HCT116 (cell line): ENCODE data around the gene RETREG1. TPM values are rescaled to one million over a fixed set of nuclear protein-coding genes. Genes with fewer than 3 reads are reported as not detected.

Experiments used
- ATAC-seq: fragments of 200-7000 bp; cut with Tn5 transposase; 2 replicates; pipeline ENCODE4 v1.9.1; 2020; ENCODE audit warnings: mild to moderate bottlenecking, moderate library complexity
- BruUV-seq: library from RNA; stranded (reverse); fragments of 400-500 nt; replicated peaks from 2 replicates; lab custom pipeline; 2021; lab: Mats Ljungman, UMichigan
- CTCF ChIA-PET: fragments of 300-600 bp; sonication (Branson Sonifier 250); formaldehyde crosslinking; loops from one replicate; lab custom pipeline; 2021; ENCODE audit warnings: antibody characterized with exemption; lab: Charles Lee
- POLR2A ChIA-PET: fragments of 300-600, 350-600 bp; sonication (Branson Sonifier 250); formaldehyde crosslinking; loops from one replicate; lab custom pipeline; 2021; ENCODE audit warnings: antibody characterized with exemption; lab: Charles Lee
- RAD21 ChIA-PET, 2 experiments: fragments of 300-600 bp; sonication (Branson Sonifier 250); formaldehyde crosslinking; loops; one replicate each; lab custom pipeline; 2023; ENCODE audit warnings: low total read pairs in 2 of 2; ENCODE audit not compliant: uncharacterized antibody in 2 of 2, unreplicated experiment in 2 of 2, low non-redundant PET in 1 of 2; lab: Charles Lee
- DNase-seq: peaks from one replicate; pipeline ENCODE4 v3.0.0-alpha.2; 2010; ENCODE audit warnings: low read depth, low spot score
- H2AFZ ChIP-seq: fragments of 200-600 bp; shearing (Covaris generic), sonication (generic); 2 replicates; pipeline ENCODE4 v1.6.1; 2017; ENCODE audit warnings: low read depth, mixed run types, mixed read lengths, antibody characterized with exemption, low read length; ENCODE audit not compliant: poor library complexity, severe bottlenecking
- H3K27ac ChIP-seq: 2 replicates; pipeline ENCODE4 v1.5.1; 2012; ENCODE audit warnings: low read depth, low read length
- H3K27me3 ChIP-seq: fragments of 200-600 bp; sonication (generic); 2 replicates; pipeline ENCODE4 v1.6.1; 2016; ENCODE audit warnings: mixed run types, low read length, mixed read lengths; ENCODE audit not compliant: insufficient read depth
- H3K36me3 ChIP-seq, 2 experiments: fragments of 200-500 bp in 1 of 2; fragments of 200-600 bp in 1 of 2; sonication (Bioruptor generic) in 1 of 2; sonication (generic) in 1 of 2; 2 replicates each; pipeline versions ENCODE4 v1.5.1 to v1.6.1; 2014 to 2016; ENCODE audit warnings: low read length in 2 of 2, inconsistent platforms in 1 of 2, mixed read lengths in 1 of 2, mixed run types in 1 of 2; ENCODE audit not compliant: insufficient read depth in 2 of 2, control insufficient read depth in 1 of 2
- H3K4me1 ChIP-seq, 2 experiments: fragments of 200-600 bp in 1 of 2; sonication (generic) in 1 of 2; 2 replicates each; pipeline versions ENCODE4 v1.5.1 to v1.6.1; 2012 to 2017; ENCODE audit warnings: low read length in 2 of 2, inconsistent platforms in 1 of 2, mild to moderate bottlenecking in 1 of 2, mixed read lengths in 1 of 2, mixed run types in 1 of 2, moderate library complexity in 1 of 2; ENCODE audit not compliant: insufficient read depth in 2 of 2, control insufficient read depth in 1 of 2
- H3K4me2 ChIP-seq: fragments of 200-600 bp; sonication (generic); 2 replicates; pipeline ENCODE4 v1.6.1; 2017; ENCODE audit warnings: mixed run types, low read length, mixed read lengths
- H3K4me3 ChIP-seq, 2 experiments: fragments of 200-600 bp in 1 of 2; sonication (generic) in 1 of 2; replicated peaks in 1 of 2; 2 replicates each; pipeline ENCODE4 v1.5.1; 2011 to 2016; ENCODE audit warnings: low read length in 2 of 2, control low read depth in 1 of 2, low read depth in 1 of 2, mild to moderate bottlenecking in 1 of 2, mixed read lengths in 1 of 2, mixed run types in 1 of 2
- H3K79me2 ChIP-seq: fragments of 200-600 bp; sonication (generic); 2 replicates; pipeline ENCODE4 v1.6.1; 2017; ENCODE audit warnings: mild to moderate bottlenecking, mixed run types, low read length, moderate library complexity, mixed read lengths; ENCODE audit not compliant: insufficient read depth
- H3K9ac ChIP-seq: fragments of 200-600 bp; sonication (generic); 2 replicates; pipeline ENCODE4 v1.6.1; 2016; ENCODE audit warnings: low read length, mixed read lengths
- H3K9me2 ChIP-seq: fragments of 200-600 bp; sonication (generic), shearing (Covaris generic); 2 replicates; pipeline ENCODE4 v1.6.1; 2017; ENCODE audit warnings: mixed run types, mild to moderate bottlenecking, moderate library complexity; ENCODE audit not compliant: insufficient read depth
- H3K9me3 ChIP-seq, 2 experiments: fragments of 200-500 bp in 1 of 2; fragments of 200-600 bp in 1 of 2; sonication (Bioruptor generic) in 1 of 2; sonication (generic) in 1 of 2; 2 replicates each; pipeline ENCODE4 v1.6.1; 2014 to 2017; ENCODE audit warnings: low read length in 2 of 2, mixed read lengths in 2 of 2, inconsistent platforms in 1 of 2, low read depth in 1 of 2, mild to moderate bottlenecking in 1 of 2, mixed run types in 1 of 2, moderate library complexity in 1 of 2; ENCODE audit not compliant: control insufficient read depth in 1 of 2, insufficient read depth in 1 of 2
- H4K20me1 ChIP-seq: fragments of 200-600 bp; sonication (generic), shearing (Covaris generic); 2 replicates; pipeline ENCODE4 v1.6.1; 2017; ENCODE audit warnings: mixed run types, mild to moderate bottlenecking, moderate library complexity; ENCODE audit not compliant: insufficient read depth
- CEBPB ChIP-seq: IDR thresholded peaks from 2 replicates; pipeline ENCODE4 v1.6.1; 2012; ENCODE audit warnings: low read depth
- CTCF ChIP-seq, 3 experiments: fragments of 200-600 bp in 1 of 3; sonication (generic) in 1 of 3; IDR thresholded peaks in 2 of 3; conservative IDR thresholded peaks in 1 of 3; 2 replicates each; pipeline ENCODE4 v1.5.1; 2012 to 2017; ENCODE audit warnings: low read depth in 2 of 3, low read length in 2 of 3, antibody characterized with exemption in 1 of 3, borderline replicate concordance in 1 of 3, control low read depth in 1 of 3, mild to moderate bottlenecking in 1 of 3, mixed read lengths in 1 of 3, mixed run types in 1 of 3, moderate library complexity in 1 of 3; ENCODE audit not compliant: insufficient read depth in 1 of 3
- EGR1 ChIP-seq: IDR thresholded peaks from 2 replicates; pipeline ENCODE4 v1.6.1; 2012; ENCODE audit warnings: low read depth
- ELF1 ChIP-seq: IDR thresholded peaks from 2 replicates; pipeline ENCODE4 v1.6.1; 2012; ENCODE audit warnings: low read depth, borderline replicate concordance
- EZH2phosphoT487 ChIP-seq: fragments of 200-600 bp; IDR thresholded peaks from 2 replicates; pipeline ENCODE4 v1.6.1; 2018; ENCODE audit warnings: antibody characterized with exemption, borderline replicate concordance
- FOSL1 ChIP-seq: IDR thresholded peaks from 2 replicates; pipeline ENCODE4 v1.6.1; 2012; ENCODE audit warnings: low read depth
- JUND ChIP-seq: IDR thresholded peaks from 2 replicates; pipeline ENCODE4 v1.6.1; 2012
- MAX ChIP-seq: IDR thresholded peaks from 2 replicates; pipeline ENCODE4 v1.6.1; 2012
- POLR2A ChIP-seq: IDR thresholded peaks from 2 replicates; pipeline ENCODE4 v1.7.0; 2011; ENCODE audit warnings: borderline replicate concordance; ENCODE audit not compliant: insufficient read depth, insufficient read length; ENCODE audit errors: extremely low read depth
- POLR2AphosphoS5 ChIP-seq: IDR thresholded peaks from 2 replicates; pipeline ENCODE4 v1.6.1; 2011; ENCODE audit warnings: mild to moderate bottlenecking, low read depth, low read length, moderate library complexity
- RAD21 ChIP-seq: IDR thresholded peaks from 2 replicates; pipeline ENCODE4 v1.6.1; 2012; ENCODE audit warnings: low read depth, mild to moderate bottlenecking
- REST ChIP-seq: IDR thresholded peaks from 2 replicates; pipeline ENCODE4 v1.6.1; 2012; ENCODE audit warnings: low read depth
- SRF ChIP-seq: IDR thresholded peaks from 2 replicates; pipeline ENCODE4 v1.6.1; 2012; ENCODE audit warnings: low read depth
- YY1 ChIP-seq: IDR thresholded peaks from 2 replicates; pipeline ENCODE4 v1.6.1; 2011; ENCODE audit warnings: low read length, low read depth, moderate library complexity, mild to moderate bottlenecking; ENCODE audit not compliant: insufficient replicate concordance; ENCODE audit errors: extremely low read depth
- ZBTB33 ChIP-seq: IDR thresholded peaks from 2 replicates; pipeline ENCODE4 v1.6.1; 2011; ENCODE audit warnings: mild to moderate bottlenecking, low read length, moderate library complexity; ENCODE audit not compliant: insufficient replicate concordance; ENCODE audit errors: extremely low read depth
- ZNF274 ChIP-seq: fragments of 200-500 bp; sonication (Bioruptor generic); IDR thresholded peaks from 2 replicates; pipeline ENCODE4 v1.6.1; 2014; ENCODE audit warnings: mild to moderate bottlenecking, low read depth, low read length, inconsistent platforms
- intact Hi-C: fragments of 100-400 bp; cut with micrococcal nuclease; formaldehyde crosslinking; loops from 2 replicates; pipeline ENCODE4 v1.10.0; 2022
- total RNA-seq: library from RNA; stranded (reverse); gene quantifications from one replicate; pipeline ENCODE4 v1.2.1, GENCODE V29; 2021; ENCODE audit not compliant: unreplicated experiment

Gene RETREG1
- total RNA-seq, 1 experiment from 2014 or later, result 6.0 TPM

- TF ChIP-seq ZNF274, result no peak
- no peak for TF ChIP-seq ELF1
- TF ChIP-seq ZBTB33, result no peak
- no peak for TF ChIP-seq POLR2AphosphoS5
- no peak for TF ChIP-seq CEBPB
- TF ChIP-seq FOSL1, result no peak
- TF ChIP-seq CTCF (IDR thresholded peaks at IDR 0.05 in 2 of 3, conservative IDR thresholded peaks at IDR 0.05 in 1 of 3; ENCODE audit: borderline replicate concordance in 1 of 3, insufficient read depth in 1 of 3, low read depth in 2 of 3, low read length in 2 of 3), result no peak
These were observed 155.8 kb downstream of the RETREG1 start (continued) for GRCh38 chr5:16461026-16461425.

GRCh38 chr5:16459451-16459850 lies 157.3 kb downstream of the RETREG1 start:
- Histone ChIP-seq H3K9ac (no peak overlapping the region), H3K27ac (no peak overlapping the region), H3K27me3 (no peaks in the 10 kb centered on the region), H4K20me1 (no peaks in the 10 kb centered on the region), H2AFZ (no peak overlapping the region), H3K4me2 (no peak overlapping the region), H3K9me2 (no peaks in the 10 kb centered on the region), H3K4me3 (no peak overlapping the region), H3K4me1 (peaks cover 6% of the 10 kb centered on the region in 2 experiments), H3K79me2 (peaks cover 82% of the 10 kb centered on the region), H3K36me3 (peaks cover 47 to 75% of the 10 kb centered on the region in 2 experiments), H3K9me3 (no peaks in the 10 kb centered on the region)
- ChIA-PET CTCF (no interaction called here), RAD21 (no interaction called here), POLR2A (no interaction called here)
- no peak for DNase-seq
- no peak for ATAC-seq
- intact Hi-C loops, result loop anchor here (5.0 kb wide), 1 partner anchor 1352 kb away; no protein-coding TSS in a partner anchor
- no TSS peak for BruUV-seq
- TF ChIP-seq MAX (no peak), EZH2phosphoT487 (no peak), SRF (no peak), RAD21 (no peak), YY1 (no peak), ELF1 (no peak), POLR2A (no peak), EGR1 (no peak), JUND (no peak), REST (no peak), CEBPB (no peak)
